ENCODE results near the gene WDFY2. TPM values are rescaled to one million over a fixed set of nuclear protein-coding genes. Genes with fewer than 3 reads are reported as not detected.
"Not testable (repeated sequence)": the region's sequence is repeated elsewhere in the genome, so short reads cannot be mapped to it uniquely, and the experiment has no call there.

The WDFY2 gene
- total RNA-seq, 1 donor from 2014 or later = 9.1 TPM

GRCh38 chr13:51564252-51564651 is 20.0 kb upstream of the WDFY2 start:
- no peak for DNase-seq (ENCODE audit: low read depth)

- DNase-seq (ENCODE audit: low read depth) = no peak
Measured at GRCh38 chr13:51564671-51565070, 19.6 kb upstream of the WDFY2 start.

- not testable (repeated sequence) for DNase-seq (ENCODE audit: low read depth)
Measured at GRCh38 chr13:51569001-51569400, 15.3 kb upstream of the WDFY2 start.

- no peak for DNase-seq (ENCODE audit: low read depth)
Measured at GRCh38 chr13:51576754-51577153, 7.5 kb upstream of the WDFY2 start.

- DNase-seq (ENCODE audit: low read depth) = no peak
Measured at GRCh38 chr13:51577690-51578089, 6.6 kb upstream of the WDFY2 start.

GRCh38 chr13:51579676-51580075 is 4.6 kb upstream of the WDFY2 start:
- no peak for DNase-seq (ENCODE audit: low read depth)

- no peak for DNase-seq (ENCODE audit: low read depth)
Measured at GRCh38 chr13:51581148-51581820, 3.0 kb upstream of the WDFY2 start.

- DNase-seq (ENCODE audit: low read depth) = no peak
Measured at GRCh38 chr13:51583469-51583874, 790 bp upstream of the WDFY2 start.

GRCh38 chr13:51584731-51585672 is 740 bp downstream of the WDFY2 start:
- DNase-seq (ENCODE audit: low read depth) = peak; percentile 25

- peak; percentile 24 for DNase-seq (ENCODE audit: low read depth)
Measured at GRCh38 chr13:51585696-51586095, 1.4 kb downstream of the WDFY2 start.

- no peak for DNase-seq (ENCODE audit: low read depth)
Measured at GRCh38 chr13:51587372-51587771, 3.1 kb downstream of the WDFY2 start.

GRCh38 chr13:51588406-51588949 is 4.2 kb downstream of the WDFY2 start:
- no peak for DNase-seq (ENCODE audit: low read depth)

GRCh38 chr13:51589793-51590192 is 5.5 kb downstream of the WDFY2 start:
- DNase-seq (ENCODE audit: low read depth) = no peak

GRCh38 chr13:51590231-51590970 is 6.1 kb downstream of the WDFY2 start:
- no peak for DNase-seq (ENCODE audit: low read depth)

GRCh38 chr13:51590971-51591627 is 6.8 kb downstream of the WDFY2 start:
- peak; percentile 69 for DNase-seq (ENCODE audit: low read depth)

- not testable (repeated sequence) for DNase-seq (ENCODE audit: low read depth)
Measured at GRCh38 chr13:51591938-51592337, 7.7 kb downstream of the WDFY2 start.

- DNase-seq (ENCODE audit: low read depth) = no peak
Measured at GRCh38 chr13:51594432-51594831, 10.2 kb downstream of the WDFY2 start.

GRCh38 chr13:51595416-51595815 is 11.2 kb downstream of the WDFY2 start:
- DNase-seq (ENCODE audit: low read depth) = no peak

- DNase-seq (ENCODE audit: low read depth) = peak; percentile 32
Measured at GRCh38 chr13:51596541-51596940, 12.3 kb downstream of the WDFY2 start.

- DNase-seq (ENCODE audit: low read depth) = no peak
Measured at GRCh38 chr13:51599444-51600176, 15.3 kb downstream of the WDFY2 start.

GRCh38 chr13:51600703-51601102 is 16.4 kb downstream of the WDFY2 start:
- no peak for DNase-seq (ENCODE audit: low read depth)

Measured in renal cortical epithelial cell (primary cell).